Neuron (in vitro differentiated cells): ENCODE measurements around the gene TBX1.

Source experiments
- H2AFZ ChIP-seq: one replicate; pipeline ENCODE4 v1.6.1; 2013; ENCODE audit warnings: low read depth, mild to moderate bottlenecking, inconsistent platforms, low read length, moderate library complexity
- H3K27me3 ChIP-seq: one replicate; pipeline ENCODE4 v1.6.1; 2013; ENCODE audit warnings: low read length; ENCODE audit not compliant: insufficient read depth
- H3K36me3 ChIP-seq: one replicate; pipeline ENCODE4 v1.6.1; 2013; ENCODE audit warnings: low read length; ENCODE audit not compliant: insufficient read depth
- H3K4me1 ChIP-seq: one replicate; pipeline ENCODE4 v1.6.1; 2013; ENCODE audit warnings: low read length; ENCODE audit not compliant: insufficient read depth
- H3K4me3 ChIP-seq: 2 replicates; pipeline ENCODE4 v1.5.1; 2013; ENCODE audit warnings: mild to moderate bottlenecking, low read length, moderate library complexity
- H3K9me3 ChIP-seq: one replicate; pipeline ENCODE4 v1.6.1; 2013; ENCODE audit warnings: low read length

Gene TBX1

DNA sequence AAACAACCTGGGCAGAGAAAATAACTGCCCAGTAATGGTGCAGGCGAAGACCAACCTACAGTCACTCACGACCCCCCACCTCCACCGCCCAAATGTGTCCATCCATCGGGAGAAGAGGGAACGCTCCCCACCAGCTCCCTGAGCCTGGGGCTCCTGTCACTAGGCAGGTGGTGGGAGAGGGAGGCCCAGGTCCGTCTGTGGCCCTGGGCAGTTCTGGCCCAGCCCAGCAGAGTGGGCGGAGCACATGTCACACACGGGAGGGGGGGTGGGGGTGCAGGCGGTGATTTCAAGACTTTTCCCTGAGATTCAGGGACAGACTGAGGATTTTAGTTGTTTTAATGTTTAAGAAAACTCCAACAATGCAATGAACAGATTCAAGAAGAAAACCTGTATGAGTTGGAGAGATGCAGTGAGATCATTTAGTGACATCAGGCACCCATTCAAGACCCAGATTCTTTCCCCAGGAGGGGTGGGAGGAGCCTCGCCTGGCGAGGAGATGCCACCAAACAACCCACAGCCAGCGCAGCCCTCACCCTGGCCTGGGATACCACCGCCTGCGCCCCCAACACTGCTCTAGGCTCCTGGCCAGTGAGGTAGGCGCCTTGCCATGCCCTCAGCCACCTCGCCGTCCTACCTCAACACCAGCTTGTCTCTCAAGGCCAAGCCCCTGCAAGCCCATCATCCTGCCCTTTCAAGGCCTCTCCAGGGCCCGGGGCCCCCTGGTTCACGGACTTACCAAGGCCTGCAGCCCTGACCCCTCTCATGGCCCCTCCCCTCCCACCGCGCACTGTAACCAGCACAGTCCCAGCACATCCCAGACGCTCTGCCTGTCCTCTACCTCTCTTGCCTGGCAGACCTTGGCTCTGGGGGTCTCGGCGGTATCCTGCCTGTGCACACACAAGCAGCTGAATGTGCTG lies 36.8 kb downstream of the TBX1 start:
- H3K4me3 ChIP-seq, result no peak overlapping the region
- H3K9me3 ChIP-seq, result peaks cover 2% of the 10 kb centered on the region
- H3K4me1 ChIP-seq, result no peaks in the 10 kb centered on the region
- H2AFZ ChIP-seq, result no peak overlapping the region
- H3K27me3 ChIP-seq, result no peaks in the 10 kb centered on the region
- H3K36me3 ChIP-seq, result no peaks in the 10 kb centered on the region

DNA sequence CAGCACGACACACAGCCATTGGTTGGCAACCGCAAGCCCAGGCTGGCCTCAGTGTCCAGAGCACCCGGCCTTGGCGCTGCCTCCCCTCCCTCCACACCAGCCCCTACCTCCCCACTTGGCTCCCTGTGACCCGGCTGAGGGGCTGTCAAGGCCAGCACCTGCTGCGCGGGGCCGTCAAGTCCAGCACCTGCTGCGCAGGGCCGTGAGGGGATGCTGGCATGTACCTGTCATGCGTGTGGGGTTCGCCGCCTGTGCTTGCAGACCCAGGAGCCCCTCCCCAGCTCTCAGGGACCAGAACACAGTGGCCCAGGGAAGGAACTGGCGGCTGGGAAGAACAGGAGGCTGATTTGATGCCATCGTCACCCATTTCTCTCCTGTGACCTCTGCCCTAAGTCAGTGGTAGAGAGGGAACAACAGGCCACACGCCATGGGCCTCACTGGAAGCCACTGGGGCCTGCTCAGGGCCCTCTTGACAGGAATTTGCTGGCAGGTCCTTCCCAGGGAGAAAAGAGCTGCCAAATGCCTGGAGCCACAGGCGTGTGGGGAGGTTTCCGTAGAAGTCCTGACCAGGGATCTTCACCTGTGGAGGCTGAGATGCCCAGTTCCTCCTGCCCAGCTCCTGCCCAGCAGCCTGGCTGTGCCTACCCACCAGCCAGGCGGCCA lies 37.6 kb downstream of the TBX1 start:
- Histone ChIP-seq H2AFZ (no peak overlapping the region), H3K4me3 (no peak overlapping the region), H3K36me3 (no peaks in the 10 kb centered on the region), H3K4me1 (no peaks in the 10 kb centered on the region), H3K9me3 (peaks cover 2% of the 10 kb centered on the region), H3K27me3 (no peaks in the 10 kb centered on the region)

DNA sequence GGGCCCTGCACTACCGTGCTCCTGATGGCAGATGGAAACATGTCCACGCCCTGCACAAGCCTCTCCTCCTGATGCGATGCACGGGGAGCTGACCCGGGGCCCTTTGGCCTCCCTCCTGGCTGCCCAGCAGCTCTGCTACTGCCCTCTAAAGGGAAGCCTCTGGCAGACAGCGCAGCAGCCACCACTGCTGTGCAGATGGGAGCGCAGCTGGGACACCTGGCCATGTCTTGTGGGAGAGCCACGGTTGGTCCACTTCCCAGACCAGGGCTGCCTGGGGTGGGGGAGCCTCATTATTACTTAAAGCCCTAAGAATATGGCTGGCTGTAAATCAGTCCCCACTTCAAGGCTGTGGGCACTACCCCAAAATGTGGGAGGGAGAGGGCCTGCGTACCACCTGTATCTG lies 38.3 kb downstream of the TBX1 start:
- H3K36me3 ChIP-seq, result no peaks in the 10 kb centered on the region

DNA sequence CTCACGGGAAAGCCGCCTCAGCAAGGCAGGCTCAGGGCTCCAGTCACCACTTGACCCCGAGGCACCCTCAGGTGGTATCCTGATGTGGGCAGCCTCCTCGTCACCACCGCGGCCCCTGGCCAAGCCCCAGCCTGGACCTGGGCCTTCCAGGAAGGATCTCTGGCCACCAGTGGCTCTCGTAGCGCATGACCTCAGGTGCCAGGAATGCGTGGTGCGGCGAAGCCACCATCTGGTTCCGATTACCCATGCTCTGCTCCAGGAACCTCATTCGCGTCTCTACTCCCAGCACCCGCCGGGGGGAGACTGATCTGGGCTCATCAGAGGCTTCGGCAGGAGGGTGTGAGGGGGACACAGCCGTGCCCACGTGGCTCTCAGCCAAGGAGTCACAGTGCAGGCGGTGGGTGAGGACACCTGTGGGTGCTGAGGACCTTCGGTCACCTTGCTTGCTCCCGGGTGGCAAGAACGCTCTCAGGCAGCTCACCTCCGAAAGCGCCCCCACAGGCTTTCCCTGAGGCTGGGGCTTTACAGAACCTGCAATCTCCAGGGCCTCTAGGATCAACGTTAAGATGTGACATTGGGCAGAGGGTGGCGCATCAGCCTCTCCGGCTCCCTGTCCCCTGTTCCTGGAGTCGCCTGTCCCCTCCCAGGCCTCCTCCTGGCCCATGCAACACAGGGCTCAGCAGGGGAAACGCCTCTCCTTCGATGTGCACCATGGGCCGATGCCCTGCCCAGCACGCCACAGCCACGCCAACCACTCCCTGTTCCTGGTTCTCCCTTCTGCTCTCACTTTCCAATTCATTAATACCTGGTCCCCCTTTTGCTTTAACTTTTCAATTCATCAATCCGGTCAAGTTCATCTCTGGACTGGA lies 39.0 kb downstream of the TBX1 start:
- no peak overlapping the region for H2AFZ ChIP-seq
- H3K27me3 ChIP-seq, result no peaks in the 10 kb centered on the region
- H3K36me3 ChIP-seq, result no peaks in the 10 kb centered on the region
- no peaks in the 10 kb centered on the region for H3K9me3 ChIP-seq
- H3K4me3 ChIP-seq, result no peak overlapping the region
- no peaks in the 10 kb centered on the region for H3K4me1 ChIP-seq

More for the DNA sequence above, 38.3 kb downstream of the TBX1 start:
- Histone ChIP-seq H3K4me1 (no peaks in the 10 kb centered on the region), H3K4me3 (no peak overlapping the region), H3K9me3 (peaks cover 2% of the 10 kb centered on the region), H2AFZ (no peak overlapping the region), H3K27me3 (no peaks in the 10 kb centered on the region)

DNA sequence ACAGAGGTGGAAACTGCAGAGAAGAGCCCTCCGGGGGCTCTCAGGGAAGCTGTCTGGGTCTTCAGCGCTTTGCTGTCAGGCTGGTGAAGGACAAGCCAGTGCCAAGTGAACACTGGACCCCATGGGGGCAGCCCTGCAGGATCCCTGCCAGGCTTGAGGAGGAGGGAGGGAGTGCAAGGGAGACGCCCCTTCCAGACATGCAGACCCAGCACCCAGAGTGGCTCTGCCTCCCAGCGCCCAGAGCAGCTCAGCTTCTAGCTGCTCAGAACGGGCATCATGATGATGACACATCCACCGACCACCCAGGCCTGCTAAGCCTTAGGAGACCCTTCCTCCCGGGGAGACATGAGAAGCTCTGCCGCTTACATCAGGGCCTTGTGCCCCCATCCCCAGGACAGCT lies 39.7 kb downstream of the TBX1 start:
- H3K27me3 ChIP-seq, result no peaks in the 10 kb centered on the region
- H3K9me3 ChIP-seq, result no peaks in the 10 kb centered on the region
- no peaks in the 10 kb centered on the region for H3K4me1 ChIP-seq
- H3K4me3 ChIP-seq, result no peak overlapping the region
- H3K36me3 ChIP-seq, result no peaks in the 10 kb centered on the region
- H2AFZ ChIP-seq, result no peak overlapping the region

DNA sequence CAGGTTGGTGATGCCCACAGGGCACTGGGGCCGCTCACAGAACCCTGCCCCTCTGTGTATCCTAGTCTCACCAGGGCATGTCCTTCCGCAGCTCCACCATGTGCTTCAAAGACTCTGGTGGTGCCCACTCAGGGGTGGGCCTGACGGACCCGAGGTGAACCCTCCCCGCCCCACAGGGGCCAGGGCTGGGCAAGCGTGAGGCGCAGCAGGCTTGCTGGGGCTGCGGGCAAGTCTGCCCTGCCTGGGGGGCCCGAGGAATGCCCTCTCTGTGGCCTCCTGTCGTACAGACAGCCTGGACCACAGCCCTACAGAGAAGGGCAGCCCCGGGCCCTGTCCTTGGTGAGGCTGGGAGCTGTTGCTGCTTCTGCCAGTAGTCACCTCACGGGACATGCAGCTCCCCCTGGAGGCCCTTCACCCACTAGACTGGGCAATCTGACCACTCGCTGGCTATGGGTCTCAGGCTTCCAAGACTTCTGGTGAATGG lies 40.2 kb downstream of the TBX1 start:
- Histone ChIP-seq H3K36me3 (no peaks in the 10 kb centered on the region), H3K27me3 (no peaks in the 10 kb centered on the region), H3K9me3 (no peaks in the 10 kb centered on the region), H3K4me3 (no peak overlapping the region), H3K4me1 (no peaks in the 10 kb centered on the region), H2AFZ (no peak overlapping the region)

DNA sequence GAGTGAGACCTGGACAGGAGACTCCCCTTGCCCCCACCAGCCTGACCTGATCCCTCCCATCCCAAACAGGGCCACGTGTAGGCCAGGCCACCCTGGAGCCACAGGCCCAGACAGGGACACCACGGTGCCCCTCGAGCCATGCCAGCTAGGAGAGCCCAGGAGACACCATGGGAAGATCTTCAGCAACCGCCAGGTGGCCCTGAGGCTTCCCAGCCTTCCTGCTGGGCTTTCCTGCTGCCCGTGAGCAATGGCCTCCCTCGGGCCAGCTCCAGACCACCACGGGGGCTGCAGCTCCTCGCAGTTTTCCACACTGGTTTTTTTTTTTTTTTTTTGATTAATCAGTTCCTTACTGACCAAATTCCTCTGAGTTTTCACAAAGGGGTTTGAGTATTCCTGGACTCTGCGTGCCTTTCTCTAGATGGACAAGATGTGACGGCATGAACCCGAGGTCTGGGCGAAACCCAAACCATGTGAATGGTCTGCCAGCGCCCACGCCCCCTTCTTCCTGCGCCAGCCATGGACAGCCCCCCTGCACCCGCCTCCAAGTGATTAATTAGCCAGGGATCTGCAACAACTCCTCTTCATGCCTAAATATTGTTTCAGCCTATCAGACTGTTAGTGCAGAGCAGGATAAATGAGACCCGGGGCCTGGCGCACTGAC lies 40.9 kb downstream of the TBX1 start:
- no peaks in the 10 kb centered on the region for H3K36me3 ChIP-seq
- no peaks in the 10 kb centered on the region for H3K4me1 ChIP-seq
- no peak overlapping the region for H3K4me3 ChIP-seq
- H3K27me3 ChIP-seq, result no peaks in the 10 kb centered on the region
- H2AFZ ChIP-seq, result no peak overlapping the region
- no peaks in the 10 kb centered on the region for H3K9me3 ChIP-seq

DNA sequence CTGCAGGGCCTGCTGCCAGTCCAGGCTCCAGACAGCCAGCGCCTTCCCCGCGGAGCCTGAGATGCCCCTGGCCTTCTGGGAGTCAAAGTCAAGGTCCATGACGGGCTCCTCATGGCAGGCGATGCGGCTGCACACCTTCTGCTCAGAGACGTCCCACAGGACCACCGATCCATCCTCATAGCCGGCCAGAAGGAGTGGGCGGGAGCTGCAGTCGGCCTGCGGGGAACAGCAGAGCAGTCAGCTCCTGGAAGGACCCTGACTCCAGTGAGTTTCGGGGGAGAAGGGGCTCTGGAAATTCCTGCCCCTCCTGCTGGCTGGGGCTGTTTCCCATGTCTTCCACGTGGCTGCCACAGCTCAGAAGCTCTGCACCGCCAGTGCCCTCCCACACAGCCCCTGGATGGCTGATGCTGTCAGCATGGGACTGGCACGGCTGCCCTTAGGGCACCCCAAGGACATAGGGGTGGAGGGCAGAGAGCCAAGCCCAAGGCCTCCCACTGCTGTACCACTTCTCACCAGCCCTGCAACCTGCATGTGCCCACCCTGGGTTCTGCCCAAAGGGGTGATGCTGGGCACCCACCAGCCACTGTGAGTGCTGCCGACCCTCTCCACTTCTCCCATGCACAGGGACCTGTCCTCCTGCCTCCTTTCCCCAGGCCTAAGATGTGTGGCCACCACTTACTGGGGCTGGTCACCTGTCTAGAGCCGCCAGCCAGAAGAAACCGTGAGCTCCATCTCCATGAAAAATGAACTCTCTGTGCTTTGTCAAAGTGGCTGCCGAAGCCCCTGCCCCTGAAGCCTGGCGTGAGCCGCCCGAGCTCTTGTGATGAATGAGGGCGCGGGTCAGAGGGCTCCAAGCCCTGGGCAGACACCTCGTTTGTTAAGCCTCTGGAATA lies 41.7 kb downstream of the TBX1 start:
- no peaks in the 10 kb centered on the region for H3K9me3 ChIP-seq
- H3K27me3 ChIP-seq, result no peaks in the 10 kb centered on the region
- no peak overlapping the region for H3K4me3 ChIP-seq
- no peaks in the 10 kb centered on the region for H3K36me3 ChIP-seq
- H3K4me1 ChIP-seq, result no peaks in the 10 kb centered on the region
- H2AFZ ChIP-seq, result no peak overlapping the region

DNA sequence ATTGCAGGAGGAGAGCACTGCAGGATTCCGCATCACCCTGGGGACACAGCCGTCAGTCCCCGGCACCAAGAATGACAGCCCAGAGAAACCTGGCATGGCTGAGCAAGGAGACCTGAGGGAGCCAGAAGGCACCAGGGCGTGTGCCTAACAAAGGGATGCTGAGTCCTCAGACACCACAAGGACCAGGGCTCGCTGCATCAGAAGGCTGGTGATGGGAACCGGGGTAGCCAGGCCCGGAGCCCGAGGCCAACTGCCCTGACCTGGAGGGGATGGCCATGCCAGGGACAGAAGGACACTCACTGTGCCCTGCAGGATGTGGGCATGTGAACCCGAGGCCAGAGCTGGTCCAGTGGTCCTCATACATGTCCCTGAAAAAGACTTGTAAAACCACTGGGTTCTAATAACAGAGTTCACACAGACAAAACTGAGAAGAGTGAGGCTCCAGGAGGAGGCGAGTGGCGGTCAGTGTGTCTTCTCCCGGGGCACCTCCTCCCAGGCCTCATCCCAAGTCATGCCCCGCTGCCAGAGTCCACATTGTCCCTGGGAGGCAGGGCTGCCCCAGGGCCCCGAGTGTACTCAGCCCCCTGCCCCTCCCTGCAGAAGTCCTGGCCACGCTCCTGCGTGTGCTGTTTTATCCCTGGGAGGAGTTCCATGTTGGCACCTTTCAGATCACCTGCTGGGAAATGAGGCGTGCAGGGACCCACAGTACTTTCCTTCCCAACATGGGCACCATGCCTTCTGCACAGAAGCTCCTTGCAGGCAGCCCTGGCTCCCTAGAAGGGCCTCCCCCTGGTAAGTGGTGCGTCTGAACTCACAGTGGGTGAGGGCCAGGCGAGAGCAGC lies 42.5 kb downstream of the TBX1 start:
- H3K4me3 ChIP-seq, result no peak overlapping the region
- no peaks in the 10 kb centered on the region for H3K4me1 ChIP-seq
- H2AFZ ChIP-seq, result no peak overlapping the region
- H3K9me3 ChIP-seq, result no peaks in the 10 kb centered on the region
- H3K36me3 ChIP-seq, result no peaks in the 10 kb centered on the region
- H3K27me3 ChIP-seq, result no peaks in the 10 kb centered on the region

DNA sequence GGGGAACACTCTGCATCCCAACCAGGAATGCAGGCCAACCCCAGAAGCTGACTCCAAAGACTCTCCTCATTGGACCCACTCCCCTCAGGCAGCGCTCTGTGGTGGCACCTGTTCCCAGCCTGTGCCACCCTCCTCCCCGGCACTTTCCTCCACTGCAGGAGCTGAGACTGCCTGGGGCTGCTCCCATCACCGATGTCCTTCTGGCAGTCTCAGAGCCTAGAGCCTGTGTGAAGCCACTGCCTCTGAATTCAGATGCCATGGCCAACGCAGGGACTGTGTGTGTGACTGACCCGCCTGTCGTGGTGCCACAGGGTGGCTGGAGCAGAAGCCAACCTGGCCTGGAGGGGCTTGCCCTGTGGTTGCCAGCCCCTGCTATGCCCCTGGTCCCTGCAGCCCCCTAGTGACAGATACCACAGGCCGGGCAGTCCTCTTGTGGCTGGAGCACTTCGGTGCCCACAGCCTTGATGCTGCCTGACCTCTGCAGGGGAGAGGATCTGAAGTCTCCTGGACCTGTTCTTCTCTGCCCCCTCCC lies 43.2 kb downstream of the TBX1 start:
- Histone ChIP-seq H3K9me3 (no peaks in the 10 kb centered on the region), H3K4me3 (no peak overlapping the region), H3K27me3 (no peaks in the 10 kb centered on the region), H2AFZ (no peak overlapping the region), H3K36me3 (no peaks in the 10 kb centered on the region), H3K4me1 (no peaks in the 10 kb centered on the region)

DNA sequence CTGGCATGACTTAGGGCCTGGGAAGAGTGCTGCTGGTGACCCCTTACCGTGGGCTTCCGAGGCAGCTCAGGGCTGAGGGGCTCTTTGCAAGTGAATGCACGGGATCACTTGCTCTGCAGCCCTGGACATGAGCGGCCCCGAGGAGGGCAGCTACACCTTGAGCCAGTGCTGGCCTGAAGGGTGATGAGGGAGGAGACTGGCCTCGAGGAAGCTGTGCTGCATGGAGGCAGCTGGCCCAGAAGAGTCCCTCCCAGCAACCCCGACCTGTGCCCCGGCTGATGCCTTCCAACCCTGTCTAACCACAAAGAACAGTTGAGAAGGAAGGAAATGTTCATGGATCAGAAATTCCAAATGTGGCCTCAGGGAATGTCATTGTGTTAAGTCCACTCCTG lies 45.2 kb downstream of the TBX1 start:
- Histone ChIP-seq H3K9me3 (no peaks in the 10 kb centered on the region), H3K27me3 (no peaks in the 10 kb centered on the region), H3K4me3 (no peak overlapping the region), H3K36me3 (no peaks in the 10 kb centered on the region), H2AFZ (no peak overlapping the region), H3K4me1 (no peaks in the 10 kb centered on the region)
